IMR-90 (cell line): ENCODE results near the gene SHB. TPM values are rescaled to one million over a fixed set of nuclear protein-coding genes. Genes with fewer than 3 reads are reported as not detected.

Source experiments
- ATAC-seq: fragments of 200-7000 bp; cut with Tn5 transposase; 2 replicates; pipeline ENCODE4 v1.9.1; 2020; ENCODE audit warnings: low read depth, mild to moderate bottlenecking, moderate library complexity
- BruUV-seq: library from RNA; stranded (reverse); fragments of 400-500 nt; replicated peaks from 2 replicates; lab custom pipeline; 2021; lab: Mats Ljungman, UMichigan
- CTCF ChIA-PET: fragments of 300-600 bp; formaldehyde crosslinking; extraction: SDS; loops from one replicate; lab custom pipeline; 2021; ENCODE audit warnings: antibody characterized with exemption; lab: Yijun Ruan, JAX
- POLR2A ChIA-PET: fragments of 300-600 bp; sonication (Branson Sonifier 250); formaldehyde crosslinking; loops from one replicate; lab custom pipeline; 2022; ENCODE audit warnings: antibody characterized with exemption; ENCODE audit not compliant: unreplicated experiment; lab: Charles Lee
- DNase-seq: peaks from one replicate; pipeline ENCODE4 v3.0.0; 2013
- H2AFZ ChIP-seq: replicated peaks from 2 replicates; pipeline ENCODE3; 2013; ENCODE audit warnings: low read length, mild to moderate bottlenecking; ENCODE audit not compliant: poor library complexity
- H2AK5ac ChIP-seq: 2 replicates; pipeline ENCODE4 v1.6.1; 2013; ENCODE audit warnings: low read depth, low read length, inconsistent platforms
- H2AK9ac ChIP-seq: replicated peaks from 2 replicates; pipeline ENCODE3; 2013; ENCODE audit warnings: mild to moderate bottlenecking, low read depth, low read length, moderate library complexity; ENCODE audit not compliant: poor library complexity
- H2BK120ac ChIP-seq: 2 replicates; pipeline ENCODE4 v1.6.1; 2013; ENCODE audit warnings: low read depth, low read length, inconsistent platforms
- H2BK15ac ChIP-seq: 3 replicates; pipeline ENCODE4 v1.6.1; 2013; ENCODE audit warnings: low read depth, low read length, inconsistent platforms
- H2BK20ac ChIP-seq: 2 replicates; pipeline ENCODE4 v1.6.1; 2013; ENCODE audit warnings: low read depth, mild to moderate bottlenecking, inconsistent platforms, low read length, moderate library complexity
- H2BK5ac ChIP-seq: 2 replicates; pipeline ENCODE4 v1.6.1; 2013; ENCODE audit warnings: mild to moderate bottlenecking, low read depth, low read length, inconsistent platforms; ENCODE audit not compliant: poor library complexity, severe bottlenecking
- H3K14ac ChIP-seq: replicated peaks from 2 replicates; pipeline ENCODE4 v1.6.1; 2013; ENCODE audit warnings: low read depth, low read length, inconsistent platforms
- H3K18ac ChIP-seq: 2 replicates; pipeline ENCODE4 v1.6.1; 2013; ENCODE audit warnings: low read depth, low read length, control low read depth
- H3K23ac ChIP-seq: 2 replicates; pipeline ENCODE4 v1.6.1; 2013; ENCODE audit warnings: low read depth, low read length, inconsistent platforms
- H3K27ac ChIP-seq: 2 replicates; pipeline ENCODE4 v1.5.1; 2013; ENCODE audit warnings: mild to moderate bottlenecking, control low read depth, low read length; ENCODE audit not compliant: insufficient read depth
- H3K27me3 ChIP-seq: 2 replicates; pipeline ENCODE4 v1.6.1; 2013; ENCODE audit warnings: low read length; ENCODE audit not compliant: control insufficient read depth, insufficient read depth
- H3K36me3 ChIP-seq: 2 replicates; pipeline ENCODE4 v1.6.1; 2013; ENCODE audit warnings: low read length, mixed read lengths; ENCODE audit not compliant: control insufficient read depth, insufficient read depth
- H3K4ac ChIP-seq: 2 replicates; pipeline ENCODE4 v1.6.1; 2013; ENCODE audit warnings: low read depth, low read length, inconsistent platforms
- H3K4me1 ChIP-seq: 2 replicates; pipeline ENCODE4 v1.6.1; 2013; ENCODE audit warnings: low read length, mixed read lengths; ENCODE audit not compliant: control insufficient read depth, insufficient read depth
- H3K4me2 ChIP-seq: 2 replicates; pipeline ENCODE4 v1.6.1; 2013; ENCODE audit warnings: low read depth, mild to moderate bottlenecking, control low read depth, low read length, moderate library complexity
- H3K4me3 ChIP-seq: 2 replicates; pipeline ENCODE4 v1.5.1; 2013; ENCODE audit warnings: low read depth, mild to moderate bottlenecking, control low read depth, low read length, moderate library complexity; ENCODE audit not compliant: insufficient read depth
- H3K56ac ChIP-seq: 2 replicates; pipeline ENCODE4 v1.6.1; 2013; ENCODE audit warnings: low read length, inconsistent platforms; ENCODE audit not compliant: insufficient read depth; ENCODE audit errors: extremely low read depth
- H3K79me1 ChIP-seq, 2 experiments: 2 replicates each; pipeline ENCODE4 v1.6.1; 2013; ENCODE audit warnings: low read length in 2 of 2, inconsistent platforms in 1 of 2, low read depth in 1 of 2
- H3K9ac ChIP-seq: 2 replicates; pipeline ENCODE4 v1.6.1; 2013; ENCODE audit warnings: low read depth, low read length, control low read depth
- H3K9me1 ChIP-seq: 2 replicates; pipeline ENCODE4 v1.6.1; 2013; ENCODE audit warnings: low read length, inconsistent platforms; ENCODE audit not compliant: insufficient read depth
- H3K9me3 ChIP-seq: 2 replicates; pipeline ENCODE4 v1.6.1; 2013; ENCODE audit warnings: low read length; ENCODE audit not compliant: control insufficient read depth, insufficient read depth
- H4K20me1 ChIP-seq: 2 replicates; pipeline ENCODE4 v1.6.1; 2013; ENCODE audit warnings: low read length, inconsistent platforms; ENCODE audit not compliant: insufficient read depth
- H4K5ac ChIP-seq: 2 replicates; pipeline ENCODE4 v1.6.1; 2013; ENCODE audit warnings: mild to moderate bottlenecking, low read depth, low read length, control low read depth
- H4K8ac ChIP-seq, 2 experiments: 2 replicates each; pipeline ENCODE4 v1.6.1; 2013; ENCODE audit warnings: low read depth in 2 of 2, low read length in 2 of 2, control low read depth in 1 of 2, inconsistent platforms in 1 of 2
- H4K91ac ChIP-seq: 2 replicates; pipeline ENCODE4 v1.6.1; 2013; ENCODE audit warnings: low read depth, low read length, inconsistent platforms; ENCODE audit not compliant: insufficient read depth
- CEBPB ChIP-seq: IDR thresholded peaks from 2 replicates; pipeline ENCODE4 v1.6.1; 2012; ENCODE audit warnings: low read depth, low read length, improper control_type of control experiment
- MXI1 ChIP-seq: IDR thresholded peaks from 2 replicates; pipeline ENCODE4 v1.6.1; 2012; ENCODE audit warnings: low read depth, mild to moderate bottlenecking, low read length, moderate library complexity, borderline replicate concordance
- WGBS, 2 experiments: methylation state at CpG; one replicate each; pipeline versions ENCODE4 v1.1.5 to v1.1.7; 2013; ENCODE audit warnings: missing lambda C conversion rate in 2 of 2; ENCODE audit not compliant: insufficient read length in 1 of 2; ENCODE audit errors: extremely low coverage in 2 of 2; 5-methylcytosine and 5-hydroxymethylcytosine counted together
- dilution Hi-C: fragments of 300-500 bp; cut with HindIII; formaldehyde crosslinking; loops from one replicate; pipeline ENCODE4 v1.14.3; 2018; ENCODE audit warnings: low sequenced_read_pairs; ENCODE audit not compliant: unreplicated experiment
- in situ Hi-C: fragments of 300-500 bp; cut with MboI; formaldehyde crosslinking; loops from 3 replicates; pipeline ENCODE4 v1.14.3; 2019; ENCODE audit warnings: low sequenced_read_pairs, inconsistent platforms, mixed read lengths
- intact Hi-C: fragments of 100-400 bp; cut with micrococcal nuclease; formaldehyde crosslinking; loops from 2 replicates; pipeline ENCODE4 v1.10.0; 2022
- polyA plus RNA-seq, 3 experiments: library from polyadenylated mRNA; depleted of rRNA; stranded (reverse); fragments of >200 nt; gene quantifications; 2 replicates each; pipeline ENCODE4 v1.2.3, GENCODE V29; 2012; ENCODE audit warnings: low replicate concordance in 1 of 3
- total RNA-seq: library from RNA; depleted of rRNA; stranded (reverse); fragments of >200 nt; gene quantifications from 2 replicates; pipeline ENCODE4 v1.2.3, GENCODE V29; 2012

Gene SHB
- total and polyA plus RNA-seq, 2 of the 4 experiments (the other 2 are of a cell fraction): 6.1 to 20.4 TPM

DNA sequence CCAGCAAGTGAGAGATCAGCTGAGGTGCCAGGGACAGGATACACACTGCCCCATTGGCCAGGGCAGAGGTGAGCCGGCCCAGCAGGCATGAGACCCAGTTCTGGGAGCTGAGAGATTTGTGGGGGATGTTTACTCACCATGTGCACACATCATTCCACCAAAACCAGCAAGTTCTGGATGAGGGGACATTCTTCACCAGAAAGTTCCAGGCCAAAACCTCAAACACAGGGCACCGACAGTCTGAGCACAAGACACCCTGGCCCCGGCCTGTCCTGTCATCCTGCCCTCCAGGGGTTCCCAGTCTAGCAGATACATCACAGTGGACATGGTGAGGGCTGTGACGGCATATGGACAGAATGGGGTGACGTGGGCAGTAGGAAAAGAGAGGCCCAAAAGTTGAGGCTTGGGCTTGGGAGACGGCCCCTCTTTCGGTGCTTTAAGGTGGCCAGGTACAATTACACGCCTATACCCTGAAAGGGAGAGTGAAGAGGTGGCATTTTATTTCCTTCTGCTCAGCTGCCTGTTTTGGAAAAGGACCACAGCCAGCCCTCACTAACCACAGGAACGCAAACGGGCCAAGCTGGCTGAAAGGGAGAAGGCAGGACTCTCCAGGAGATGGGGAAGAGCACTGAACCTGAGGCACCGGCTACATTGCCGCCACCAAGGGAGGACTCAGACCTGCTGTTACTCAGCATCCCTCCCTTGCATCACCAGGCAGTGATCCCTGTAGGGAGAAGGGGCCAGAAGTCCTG is 64.0 kb downstream of the SHB start:
- TF ChIP-seq CEBPB (peak; percentile 33; the same call in 1 of the 2 replicates), MXI1 (no peak)
- Histone ChIP-seq H3K18ac (no peak overlapping the region), H4K91ac (no peak overlapping the region), H2AFZ (no peak overlapping the region), H2BK15ac (no peak overlapping the region), H3K27me3 (no peaks in the 10 kb centered on the region), H3K23ac (no peak overlapping the region; the same call in 1 of the 2 replicates), H3K79me1 (peaks cover 70 to 99% of the 10 kb centered on the region in 2 experiments), H3K56ac (no peak overlapping the region), H2BK5ac (no peak overlapping the region), H3K4me3 (no peak overlapping the region), H3K14ac (0 out of 2 replicates have a peak overlapping the region, but pooled peaks have one; percentile 39), H2BK120ac (no peak overlapping the region), H2AK5ac (peak overlapping the region; percentile 66), H4K20me1 (peaks cover 62% of the 10 kb centered on the region), H4K8ac (no peak overlapping the region; a peak in 1 of 4 replicates), H3K9me1 (peaks cover 64% of the 10 kb centered on the region), H2AK9ac (no peak overlapping the region), H3K36me3 (peaks cover 18% of the 10 kb centered on the region), H2BK20ac (peak overlapping the region; percentile 12; the same call in 1 of the 2 replicates), H3K4ac (0 out of 2 replicates have a peak overlapping the region, but pooled peaks have one; percentile 51), H3K4me2 (no peak overlapping the region), H3K4me1 (peaks cover 50% of the 10 kb centered on the region), H3K9me3 (no peaks in the 10 kb centered on the region), H3K9ac (no peak overlapping the region), H4K5ac (no peak overlapping the region), H3K27ac (no peak overlapping the region)
- in situ Hi-C loops: no loop called here
- dilution Hi-C loops: no loop called here
- no peak for ATAC-seq
- no TSS peak for BruUV-seq
- ChIA-PET POLR2A (no interaction called here), CTCF (no interaction called here)
- DNase-seq: no peak
- WGBS, 2 experiments: no CpG with 5 or more reads among the region's 12 CpGs
- intact Hi-C loops: loop anchor here (5.0 kb wide), 1 partner anchor 38 kb away; no protein-coding TSS in a partner anchor
